ENCODE results near the gene ADGRG2. TPM values are rescaled to one million over a fixed set of nuclear protein-coding genes. Genes with fewer than 3 reads are reported as not detected.

ADGRG2 gene
- total and polyA plus RNA-seq, 2 of the 13 experiments (the other 11 are each of a cell fraction or from before 2014, with no cell fraction given), result not detected

DNA sequence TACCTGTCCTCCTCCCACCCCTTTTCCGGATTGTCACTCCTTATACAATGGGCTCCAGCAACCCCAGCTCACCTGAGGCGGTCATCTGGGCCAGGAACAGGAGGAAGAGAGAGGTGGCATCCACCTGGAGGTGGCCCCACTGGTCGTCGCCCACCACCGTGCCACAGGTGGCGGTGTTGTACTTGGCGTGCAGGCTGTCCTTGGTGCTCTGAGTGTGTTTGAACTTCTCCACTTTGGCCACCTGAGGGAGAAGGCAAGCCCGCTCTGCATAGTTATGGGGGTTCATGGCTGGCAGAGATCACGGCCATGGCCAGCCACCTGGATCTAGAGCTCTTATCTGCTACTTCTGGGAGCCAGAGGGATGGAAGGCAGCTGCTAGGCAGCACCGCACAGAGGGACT, 171.2 kb downstream of the ADGRG2 start:
- intact Hi-C loops (cut with micrococcal nuclease; ENCODE audit: unreplicated experiment) (no loop called here), in situ Hi-C loops (cut with HindIII; ENCODE audit: extremely low pct_ligation_motif_present, low pct_unique_long_range_greater_than_20kb) (no loop called here)
- ChIA-PET CTCF (ENCODE audit: low intra/inter-chr PET ratio, low total read pairs) (no interaction called here), POLR2A (no interaction called here)
- no peaks in the 10 kb centered on the region for H3K4me1 ChIP-seq (ENCODE audit: insufficient read depth, low read length)
- TF ChIP-seq, protein P1, sequence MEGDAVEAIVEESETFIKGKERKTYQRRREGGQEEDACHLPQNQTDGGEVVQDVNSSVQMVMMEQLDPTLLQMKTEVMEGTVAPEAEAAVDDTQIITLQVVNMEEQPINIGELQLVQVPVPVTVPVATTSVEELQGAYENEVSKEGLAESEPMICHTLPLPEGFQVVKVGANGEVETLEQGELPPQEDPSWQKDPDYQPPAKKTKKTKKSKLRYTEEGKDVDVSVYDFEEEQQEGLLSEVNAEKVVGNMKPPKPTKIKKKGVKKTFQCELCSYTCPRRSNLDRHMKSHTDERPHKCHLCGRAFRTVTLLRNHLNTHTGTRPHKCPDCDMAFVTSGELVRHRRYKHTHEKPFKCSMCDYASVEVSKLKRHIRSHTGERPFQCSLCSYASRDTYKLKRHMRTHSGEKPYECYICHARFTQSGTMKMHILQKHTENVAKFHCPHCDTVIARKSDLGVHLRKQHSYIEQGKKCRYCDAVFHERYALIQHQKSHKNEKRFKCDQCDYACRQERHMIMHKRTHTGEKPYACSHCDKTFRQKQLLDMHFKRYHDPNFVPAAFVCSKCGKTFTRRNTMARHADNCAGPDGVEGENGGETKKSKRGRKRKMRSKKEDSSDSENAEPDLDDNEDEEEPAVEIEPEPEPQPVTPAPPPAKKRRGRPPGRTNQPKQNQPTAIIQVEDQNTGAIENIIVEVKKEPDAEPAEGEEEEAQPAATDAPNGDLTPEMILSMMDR (CRISPR knock-in tag; IDR thresholded peaks at IDR 0.05), result peak; percentile 39
- peak; percentile 34 for TF ChIP-seq STAG1 (CRISPR knock-in tag; IDR thresholded peaks at IDR 0.05)
- TF ChIP-seq, protein P2, sequence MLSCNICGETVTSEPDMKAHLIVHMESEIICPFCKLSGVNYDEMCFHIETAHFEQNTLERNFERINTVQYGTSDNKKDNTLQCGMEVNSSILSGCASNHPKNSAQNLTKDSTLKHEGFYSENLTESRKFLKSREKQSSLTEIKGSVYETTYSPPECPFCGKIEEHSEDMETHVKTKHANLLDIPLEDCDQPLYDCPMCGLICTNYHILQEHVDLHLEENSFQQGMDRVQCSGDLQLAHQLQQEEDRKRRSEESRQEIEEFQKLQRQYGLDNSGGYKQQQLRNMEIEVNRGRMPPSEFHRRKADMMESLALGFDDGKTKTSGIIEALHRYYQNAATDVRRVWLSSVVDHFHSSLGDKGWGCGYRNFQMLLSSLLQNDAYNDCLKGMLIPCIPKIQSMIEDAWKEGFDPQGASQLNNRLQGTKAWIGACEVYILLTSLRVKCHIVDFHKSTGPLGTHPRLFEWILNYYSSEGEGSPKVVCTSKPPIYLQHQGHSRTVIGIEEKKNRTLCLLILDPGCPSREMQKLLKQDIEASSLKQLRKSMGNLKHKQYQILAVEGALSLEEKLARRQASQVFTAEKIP (CRISPR knock-in tag; IDR thresholded peaks at IDR 0.05; ENCODE audit: borderline replicate concordance), result no peak
- no peak for TF ChIP-seq ZFP90 (CRISPR knock-in tag; IDR thresholded peaks at IDR 0.05; ENCODE audit: borderline replicate concordance)
- TF ChIP-seq, protein P3, sequence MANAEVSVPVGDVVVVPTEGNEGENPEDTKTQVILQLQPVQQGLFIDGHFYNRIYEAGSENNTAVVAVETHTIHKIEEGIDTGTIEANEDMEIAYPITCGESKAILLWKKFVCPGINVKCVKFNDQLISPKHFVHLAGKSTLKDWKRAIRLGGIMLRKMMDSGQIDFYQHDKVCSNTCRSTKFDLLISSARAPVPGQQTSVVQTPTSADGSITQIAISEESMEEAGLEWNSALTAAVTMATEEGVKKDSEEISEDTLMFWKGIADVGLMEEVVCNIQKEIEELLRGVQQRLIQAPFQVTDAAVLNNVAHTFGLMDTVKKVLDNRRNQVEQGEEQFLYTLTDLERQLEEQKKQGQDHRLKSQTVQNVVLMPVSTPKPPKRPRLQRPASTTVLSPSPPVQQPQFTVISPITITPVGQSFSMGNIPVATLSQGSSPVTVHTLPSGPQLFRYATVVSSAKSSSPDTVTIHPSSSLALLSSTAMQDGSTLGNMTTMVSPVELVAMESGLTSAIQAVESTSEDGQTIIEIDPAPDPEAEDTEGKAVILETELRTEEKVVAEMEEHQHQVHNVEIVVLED (CRISPR knock-in tag; IDR thresholded peaks at IDR 0.05; ENCODE audit: borderline replicate concordance), result no peak
- TF ChIP-seq, protein P4, sequence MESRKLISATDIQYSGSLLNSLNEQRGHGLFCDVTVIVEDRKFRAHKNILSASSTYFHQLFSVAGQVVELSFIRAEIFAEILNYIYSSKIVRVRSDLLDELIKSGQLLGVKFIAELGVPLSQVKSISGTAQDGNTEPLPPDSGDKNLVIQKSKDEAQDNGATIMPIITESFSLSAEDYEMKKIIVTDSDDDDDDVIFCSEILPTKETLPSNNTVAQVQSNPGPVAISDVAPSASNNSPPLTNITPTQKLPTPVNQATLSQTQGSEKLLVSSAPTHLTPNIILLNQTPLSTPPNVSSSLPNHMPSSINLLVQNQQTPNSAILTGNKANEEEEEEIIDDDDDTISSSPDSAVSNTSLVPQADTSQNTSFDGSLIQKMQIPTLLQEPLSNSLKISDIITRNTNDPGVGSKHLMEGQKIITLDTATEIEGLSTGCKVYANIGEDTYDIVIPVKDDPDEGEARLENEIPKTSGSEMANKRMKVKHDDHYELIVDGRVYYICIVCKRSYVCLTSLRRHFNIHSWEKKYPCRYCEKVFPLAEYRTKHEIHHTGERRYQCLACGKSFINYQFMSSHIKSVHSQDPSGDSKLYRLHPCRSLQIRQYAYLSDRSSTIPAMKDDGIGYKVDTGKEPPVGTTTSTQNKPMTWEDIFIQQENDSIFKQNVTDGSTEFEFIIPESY (CRISPR knock-in tag; IDR thresholded peaks at IDR 0.05), result peak; percentile 63; the same call in 1 of the 2 replicates
- no peak for TF ChIP-seq ZSCAN30 (CRISPR knock-in tag; IDR thresholded peaks at IDR 0.05)
- TF ChIP-seq, protein P5, sequence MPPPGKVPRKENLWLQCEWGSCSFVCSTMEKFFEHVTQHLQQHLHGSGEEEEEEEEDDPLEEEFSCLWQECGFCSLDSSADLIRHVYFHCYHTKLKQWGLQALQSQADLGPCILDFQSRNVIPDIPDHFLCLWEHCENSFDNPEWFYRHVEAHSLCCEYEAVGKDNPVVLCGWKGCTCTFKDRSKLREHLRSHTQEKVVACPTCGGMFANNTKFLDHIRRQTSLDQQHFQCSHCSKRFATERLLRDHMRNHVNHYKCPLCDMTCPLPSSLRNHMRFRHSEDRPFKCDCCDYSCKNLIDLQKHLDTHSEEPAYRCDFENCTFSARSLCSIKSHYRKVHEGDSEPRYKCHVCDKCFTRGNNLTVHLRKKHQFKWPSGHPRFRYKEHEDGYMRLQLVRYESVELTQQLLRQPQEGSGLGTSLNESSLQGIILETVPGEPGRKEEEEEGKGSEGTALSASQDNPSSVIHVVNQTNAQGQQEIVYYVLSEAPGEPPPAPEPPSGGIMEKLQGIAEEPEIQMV (CRISPR knock-in tag; IDR thresholded peaks at IDR 0.05; ENCODE audit: low read depth), result no peak
- TF ChIP-seq, protein P6, sequence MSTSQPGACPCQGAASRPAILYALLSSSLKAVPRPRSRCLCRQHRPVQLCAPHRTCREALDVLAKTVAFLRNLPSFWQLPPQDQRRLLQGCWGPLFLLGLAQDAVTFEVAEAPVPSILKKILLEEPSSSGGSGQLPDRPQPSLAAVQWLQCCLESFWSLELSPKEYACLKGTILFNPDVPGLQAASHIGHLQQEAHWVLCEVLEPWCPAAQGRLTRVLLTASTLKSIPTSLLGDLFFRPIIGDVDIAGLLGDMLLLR (CRISPR knock-in tag; IDR thresholded peaks at IDR 0.05), result no peak
- TF ChIP-seq ZNF460 (CRISPR knock-in tag; IDR thresholded peaks at IDR 0.05; ENCODE audit: borderline replicate concordance), result no peak
- no peak for TF ChIP-seq RORA (CRISPR knock-in tag; IDR thresholded peaks at IDR 0.05)
- H3K4me3 ChIP-seq (replicated peaks in 1 of 3; ENCODE audit: insufficient read depth in 1 of 3, low read depth in 2 of 3, low read length in 3 of 3), result no peak overlapping the region
- H3K4me2 ChIP-seq (ENCODE audit: low read depth, low read length), result no peak overlapping the region
- ATAC-seq (peak; percentile 64), DNase-seq (ENCODE audit: low spot score) (peak; percentile 22), FAIRE-seq (no peak)
- BruUV-seq (replicated peaks), result no TSS peak
- 95% methylated on average over 9 of the region's 10 CpGs for WGBS (ENCODE audit: low lambda C conversion rate)
- peaks cover 7 to 55% of the 10 kb centered on the region in 2 experiments; a peak in 3 of 5 replicates for H3K36me3 ChIP-seq (replicated peaks in 1 of 2; ENCODE audit: control insufficient read depth in 1 of 2, insufficient read depth in 2 of 2, low read length in 2 of 2)
- H2AFZ ChIP-seq (ENCODE audit: low read length), result no peak overlapping the region
- no peaks in the 10 kb centered on the region for H3K27me3 ChIP-seq (ENCODE audit: control insufficient read depth in 1 of 2, insufficient read depth in 2 of 2, low read length in 2 of 2)
- no peaks in the 10 kb centered on the region for H3K9me3 ChIP-seq (ENCODE audit: low read length)
- no peak overlapping the region for H3K9ac ChIP-seq (ENCODE audit: insufficient read depth, low read depth, low read length)
- no peak overlapping the region for H3K27ac ChIP-seq (ENCODE audit: extremely low read length, insufficient read depth, low read length)
- H3K79me2 ChIP-seq (ENCODE audit: insufficient read depth, low read length), result peaks cover 7% of the 10 kb centered on the region
- 0 out of 2 replicates have a peak, but pooled peaks cover 2% of the 10 kb centered on the region for H4K20me1 ChIP-seq (ENCODE audit: insufficient read depth, low read length)

Data from HepG2 (cell line).